Stimulated activated CD8-positive, alpha-beta memory T cell treated with anti-CD3 and anti-CD28 coated beads, Interleukin-12 subunit alpha, Interleukin-12 subunit beta, amount 100 ng/mL, for 24 hours (primary cell): ENCODE data around the gene GKN1.

ENCODE experiments used
- DNase-seq: peaks from one replicate; pipeline ENCODE4 v3.0.0-alpha.2; 2020; ENCODE audit errors: extremely low read depth

GKN1 gene

GRCh38 chr2:69007603-69008002, 33.2 kb downstream of the GKN1 start:
- no peak for DNase-seq

GRCh38 chr2:69010437-69011194, 36.2 kb downstream of the GKN1 start:
- DNase-seq, result no peak

GRCh38 chr2:69011611-69012157, 37.2 kb downstream of the GKN1 start:
- no peak for DNase-seq

GRCh38 chr2:69012310-69013141, 38.1 kb downstream of the GKN1 start:
- DNase-seq, result no peak

- no peak for DNase-seq
Observed at GRCh38 chr2:69013142-69013839, 38.9 kb downstream of the GKN1 start, which contains the start of gene ANTXR1. ANTXR1 (plus strand) TSS chr2:69013179; CDS start chr2:69013500, 321 bp downstream.

DNA sequence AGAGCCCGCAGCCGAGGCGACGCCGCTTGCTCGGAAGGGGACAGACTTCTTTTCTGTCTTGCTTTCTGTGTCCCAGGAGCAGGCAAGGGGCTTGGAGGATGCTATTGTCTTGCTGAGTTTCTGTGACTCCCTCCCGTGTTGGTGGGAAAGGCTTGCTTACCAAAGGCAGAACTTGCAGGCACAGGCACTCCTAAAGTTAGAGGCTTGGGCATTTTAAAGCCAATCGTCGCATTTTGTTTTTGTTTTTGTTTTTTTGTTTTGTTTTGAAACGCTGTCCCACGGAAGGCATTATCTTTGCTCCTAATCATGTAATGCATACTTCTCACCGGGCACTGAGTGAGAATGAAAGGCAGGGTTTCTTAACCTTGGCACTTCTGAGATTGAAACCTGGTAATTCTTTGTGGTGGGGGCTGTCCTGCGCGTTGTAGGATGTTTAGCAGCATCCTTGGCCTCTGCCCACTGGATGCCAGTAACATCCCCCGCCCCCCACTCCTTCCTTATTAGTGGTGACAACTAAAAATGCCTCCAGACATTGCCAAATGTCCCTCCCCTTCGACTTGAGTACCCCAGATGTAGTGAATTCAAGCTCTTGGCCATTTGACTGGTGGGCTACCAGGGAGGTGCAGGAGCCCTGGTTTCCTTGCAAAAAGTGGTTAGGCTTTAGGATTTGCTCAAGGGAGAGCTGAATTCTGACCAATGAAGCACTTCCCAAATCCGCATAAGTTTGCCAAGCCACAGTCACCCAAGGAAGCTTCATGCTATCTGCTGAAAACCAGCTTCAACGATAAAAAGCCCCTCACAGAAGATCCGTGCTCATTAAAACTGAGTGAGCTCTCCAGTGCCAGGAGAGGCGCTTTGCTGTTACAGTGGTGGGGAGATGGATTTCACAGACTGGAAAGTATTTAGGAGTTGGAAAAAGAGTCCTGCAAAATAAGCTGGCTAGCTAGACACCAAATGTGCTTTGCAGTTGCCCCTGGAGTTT, 39.7 kb downstream of the GKN1 start:
- DNase-seq, result no peak

DNA sequence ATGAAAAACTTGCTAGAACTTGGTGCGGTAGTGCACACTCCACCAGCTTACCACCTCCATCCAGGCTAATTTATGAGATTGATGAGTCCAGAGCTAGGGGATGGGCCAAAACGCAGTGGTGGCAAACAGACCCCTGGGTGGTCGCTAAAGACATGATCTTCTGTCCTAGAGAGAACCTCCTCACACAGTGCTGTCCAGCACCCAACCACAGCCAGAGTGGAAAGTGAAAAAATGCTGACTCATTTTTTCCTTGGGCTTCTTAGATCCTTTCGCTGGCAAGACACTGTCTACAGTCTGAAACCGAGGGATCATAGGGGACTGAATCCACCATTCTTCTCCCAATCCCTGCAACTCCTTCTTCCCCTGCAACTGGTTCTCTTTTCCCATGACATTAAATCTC, 42.6 kb downstream of the GKN1 start:
- no peak for DNase-seq

DNA sequence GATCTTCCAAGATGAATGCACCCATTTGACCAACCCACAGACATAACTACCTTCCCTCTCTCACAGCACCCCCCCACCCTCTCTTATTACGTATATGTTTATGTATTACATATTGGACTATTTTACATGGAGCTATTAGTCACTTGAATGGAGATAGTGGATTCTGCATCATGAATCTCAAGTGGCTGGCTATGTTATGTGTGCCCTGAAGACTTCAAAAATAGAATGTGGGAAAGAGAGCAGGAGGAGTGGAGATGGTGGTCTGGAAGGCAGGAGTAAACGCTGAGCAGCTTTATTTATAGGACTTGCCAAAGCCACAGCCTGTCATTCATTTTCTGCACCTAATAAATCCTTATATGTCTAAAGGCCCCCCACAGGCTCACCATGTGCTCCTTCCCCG, 43.4 kb downstream of the GKN1 start:
- DNase-seq, result no peak

DNA sequence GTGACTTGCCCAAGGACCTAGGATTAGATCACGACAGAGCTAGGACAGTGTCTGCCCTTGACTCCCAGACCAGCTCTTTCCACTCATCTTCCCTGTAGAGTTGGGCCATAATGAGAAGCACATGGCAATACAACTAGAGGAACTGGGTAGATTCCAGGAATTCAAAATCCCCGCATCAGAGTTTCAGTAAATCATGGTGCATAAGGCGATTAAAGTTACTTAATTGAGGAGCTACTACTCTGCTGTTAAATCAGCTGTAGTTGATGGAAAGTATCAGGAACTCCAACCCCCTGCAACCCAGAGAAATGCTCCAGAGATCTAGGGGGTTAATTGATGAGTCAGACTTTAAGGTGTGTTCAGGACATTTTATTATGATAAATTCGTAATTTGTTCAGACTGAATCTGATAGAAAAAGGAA, 44.3 kb downstream of the GKN1 start:
- DNase-seq, result no peak

DNA sequence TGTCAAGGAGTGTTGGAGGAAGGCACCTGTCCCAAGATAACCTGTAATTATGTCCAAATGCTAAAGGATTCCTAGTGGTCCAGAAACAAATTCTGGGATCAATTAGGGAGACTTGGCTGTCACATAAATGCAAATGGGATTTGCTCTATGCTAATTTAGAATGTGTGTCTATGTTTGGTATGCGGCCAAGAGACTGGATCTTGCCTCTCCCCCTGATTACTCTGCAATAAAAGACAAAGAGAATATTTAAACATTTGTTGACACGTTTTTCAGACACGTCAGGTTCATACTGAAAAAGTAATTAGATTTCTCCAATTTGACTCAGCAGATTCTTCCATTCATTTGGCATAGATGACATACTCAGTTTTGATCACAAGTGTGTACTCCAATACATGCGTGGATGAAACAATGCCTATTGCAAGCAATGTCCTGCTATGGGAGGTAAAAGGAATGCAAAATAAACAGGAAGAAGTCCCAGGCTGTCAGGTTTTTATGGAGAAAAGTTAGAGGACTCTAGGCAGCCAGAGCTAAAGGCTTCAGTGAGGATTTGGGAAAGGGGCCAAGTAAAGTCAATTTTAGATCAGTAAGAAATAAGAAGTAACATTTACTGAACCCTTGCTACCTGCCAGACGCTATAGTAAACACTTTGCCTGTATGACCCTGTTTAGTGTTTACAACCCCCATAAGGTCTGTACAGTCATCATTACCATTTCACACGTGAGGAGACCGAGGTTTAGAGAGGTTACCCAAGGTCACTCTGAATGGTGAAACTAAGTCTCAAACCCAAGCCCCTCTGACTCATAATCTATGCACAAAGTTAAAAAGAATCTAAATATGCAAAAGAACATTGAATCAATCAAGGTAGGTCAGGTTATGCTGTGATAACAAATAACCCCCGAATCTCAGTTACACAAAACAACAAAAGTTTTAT, 46.3 kb downstream of the GKN1 start:
- no peak for DNase-seq

GRCh38 chr2:69021727-69022126, 47.3 kb downstream of the GKN1 start:
- no peak for DNase-seq

GRCh38 chr2:69022548-69022947, 48.1 kb downstream of the GKN1 start:
- DNase-seq, result no peak

DNA sequence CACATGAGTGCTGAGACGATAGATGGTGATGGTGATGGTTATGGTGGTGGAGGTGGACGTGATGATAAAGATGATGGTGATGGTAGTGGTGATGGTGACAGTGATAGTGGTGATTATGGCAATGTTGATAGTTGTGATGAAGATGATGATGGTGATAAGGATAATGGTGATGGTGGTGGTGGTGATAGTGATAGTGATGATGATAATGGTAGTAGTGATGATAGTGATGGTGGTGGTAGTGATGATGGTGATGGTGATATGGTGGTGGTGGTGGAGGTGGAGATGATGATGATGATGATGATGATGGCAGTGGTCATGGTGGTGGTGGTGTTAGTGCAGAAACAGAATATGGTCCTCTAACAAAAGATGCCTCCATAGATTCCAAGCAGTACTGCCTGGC, 48.8 kb downstream of the GKN1 start:
- no peak for DNase-seq

GRCh38 chr2:69026026-69026425, 51.6 kb downstream of the GKN1 start:
- no peak for DNase-seq

- no peak for DNase-seq
Observed at GRCh38 chr2:69026691-69027459, 52.4 kb downstream of the GKN1 start.
